PC-9 (cell line): Measurements from ENCODE around the gene C16orf86.

ENCODE experiments used
- CTCF ChIP-seq: fragments of 200-600 bp; sonication (generic); conservative IDR thresholded peaks from 2 replicates; pipeline ENCODE4 v1.6.1; 2017; ENCODE audit warnings: mixed run types, antibody characterized with exemption, mild to moderate bottlenecking, moderate library complexity
- EZH2 ChIP-seq: fragments of 200-600 bp; sonication (generic); IDR thresholded peaks from 2 replicates; pipeline ENCODE4 v1.8.0; 2017; ENCODE audit warnings: antibody characterized with exemption, low read depth

GRCh38 chr16:67660564-67661028, 6.0 kb upstream of the C16orf86 start, which contains the start of gene PARD6A:
- TF ChIP-seq CTCF (no peak), EZH2 (no peak)
